Activated naive CD4-positive, alpha-beta T cell treated with anti-CD3 and anti-CD28 coated beads, Interleukin-2, amount 50 U/mL, for 24 hours (primary cell): ENCODE measurements around the gene TRPC4.

Experiments
- H3K27ac Mint-ChIP-seq: one replicate; pipeline ENCODE4 v1.8.0; 2021; ENCODE audit warnings: mild to moderate bottlenecking, mixed read lengths
- H3K27me3 Mint-ChIP-seq: one replicate; pipeline ENCODE4 v1.8.0; 2021; ENCODE audit warnings: mixed read lengths
- H3K36me3 Mint-ChIP-seq: one replicate; pipeline ENCODE4 v1.8.0; 2021; ENCODE audit warnings: mixed read lengths
- H3K4me1 Mint-ChIP-seq: one replicate; pipeline ENCODE4 v1.8.0; 2021; ENCODE audit warnings: mixed read lengths
- H3K4me3 Mint-ChIP-seq: one replicate; pipeline ENCODE4 v1.8.0; 2021; ENCODE audit warnings: mild to moderate bottlenecking, mixed read lengths
- H3K9me3 Mint-ChIP-seq: one replicate; pipeline ENCODE4 v1.8.0; 2021; ENCODE audit warnings: mixed read lengths

TRPC4 gene

GRCh38 chr13:37665420-37665819, 204.2 kb downstream of the TRPC4 start:
- no peak overlapping the region for H3K4me3 Mint-ChIP-seq
- no peaks in the 10 kb centered on the region for H3K4me1 Mint-ChIP-seq
- no peaks in the 10 kb centered on the region for H3K9me3 Mint-ChIP-seq
- no peaks in the 10 kb centered on the region for H3K27me3 Mint-ChIP-seq
- no peak overlapping the region for H3K27ac Mint-ChIP-seq
- no peaks in the 10 kb centered on the region for H3K36me3 Mint-ChIP-seq

GRCh38 chr13:37663724-37664123, 205.8 kb downstream of the TRPC4 start:
- H3K4me1 Mint-ChIP-seq = no peaks in the 10 kb centered on the region
- H3K4me3 Mint-ChIP-seq = no peak overlapping the region
- H3K27me3 Mint-ChIP-seq = no peaks in the 10 kb centered on the region
- H3K27ac Mint-ChIP-seq = no peak overlapping the region
- H3K36me3 Mint-ChIP-seq = no peaks in the 10 kb centered on the region
- no peaks in the 10 kb centered on the region for H3K9me3 Mint-ChIP-seq

GRCh38 chr13:37662624-37663023, 206.9 kb downstream of the TRPC4 start:
- no peaks in the 10 kb centered on the region for H3K36me3 Mint-ChIP-seq
- H3K4me1 Mint-ChIP-seq = no peaks in the 10 kb centered on the region
- no peaks in the 10 kb centered on the region for H3K27me3 Mint-ChIP-seq

GRCh38 chr13:37657956-37658355, 211.6 kb downstream of the TRPC4 start:
- Mint-ChIP-seq H3K9me3 (no peaks in the 10 kb centered on the region), H3K36me3 (no peaks in the 10 kb centered on the region), H3K4me1 (no peaks in the 10 kb centered on the region), H3K27me3 (no peaks in the 10 kb centered on the region), H3K27ac (no peak overlapping the region), H3K4me3 (no peak overlapping the region)

More at GRCh38 chr13:37662624-37663023, 206.9 kb downstream of the TRPC4 start:
- no peak overlapping the region for H3K4me3 Mint-ChIP-seq
- H3K27ac Mint-ChIP-seq = no peak overlapping the region
- no peaks in the 10 kb centered on the region for H3K9me3 Mint-ChIP-seq

- Mint-ChIP-seq H3K27ac (no peak overlapping the region), H3K27me3 (no peaks in the 10 kb centered on the region), H3K4me1 (no peaks in the 10 kb centered on the region), H3K4me3 (no peak overlapping the region), H3K36me3 (no peaks in the 10 kb centered on the region), H3K9me3 (no peaks in the 10 kb centered on the region)
Measured at GRCh38 chr13:37657134-37657533, 212.4 kb downstream of the TRPC4 start.

- no peaks in the 10 kb centered on the region for H3K4me1 Mint-ChIP-seq
- H3K27me3 Mint-ChIP-seq = no peaks in the 10 kb centered on the region
- H3K4me3 Mint-ChIP-seq = no peak overlapping the region
- no peaks in the 10 kb centered on the region for H3K9me3 Mint-ChIP-seq
- no peak overlapping the region for H3K27ac Mint-ChIP-seq
- no peaks in the 10 kb centered on the region for H3K36me3 Mint-ChIP-seq
Measured at GRCh38 chr13:37656247-37656940, 213.2 kb downstream of the TRPC4 start.

- Mint-ChIP-seq H3K27ac (no peak overlapping the region), H3K27me3 (no peaks in the 10 kb centered on the region), H3K36me3 (no peaks in the 10 kb centered on the region), H3K9me3 (no peaks in the 10 kb centered on the region), H3K4me1 (no peaks in the 10 kb centered on the region), H3K4me3 (no peak overlapping the region)
Measured at GRCh38 chr13:37652596-37652995, 217.0 kb downstream of the TRPC4 start.

- Mint-ChIP-seq H3K27me3 (no peaks in the 10 kb centered on the region), H3K36me3 (no peaks in the 10 kb centered on the region), H3K4me3 (no peak overlapping the region), H3K4me1 (no peaks in the 10 kb centered on the region), H3K27ac (no peak overlapping the region), H3K9me3 (no peaks in the 10 kb centered on the region)
Measured at GRCh38 chr13:37651891-37652290, 217.7 kb downstream of the TRPC4 start.

- Mint-ChIP-seq H3K4me3 (no peak overlapping the region), H3K4me1 (no peaks in the 10 kb centered on the region), H3K9me3 (peaks cover 4% of the 10 kb centered on the region), H3K36me3 (no peaks in the 10 kb centered on the region), H3K27ac (no peak overlapping the region), H3K27me3 (no peaks in the 10 kb centered on the region)
Measured at GRCh38 chr13:37648609-37649008, 221.0 kb downstream of the TRPC4 start.

- H3K36me3 Mint-ChIP-seq = no peaks in the 10 kb centered on the region
- no peak overlapping the region for H3K27ac Mint-ChIP-seq
- peaks cover 4% of the 10 kb centered on the region for H3K9me3 Mint-ChIP-seq
- H3K4me1 Mint-ChIP-seq = no peaks in the 10 kb centered on the region
- H3K27me3 Mint-ChIP-seq = no peaks in the 10 kb centered on the region
- H3K4me3 Mint-ChIP-seq = no peak overlapping the region
Measured at GRCh38 chr13:37647031-37647650, 222.4 kb downstream of the TRPC4 start.

- Mint-ChIP-seq H3K9me3 (peaks cover 4% of the 10 kb centered on the region), H3K4me1 (no peaks in the 10 kb centered on the region), H3K4me3 (no peak overlapping the region), H3K27ac (no peak overlapping the region), H3K36me3 (no peaks in the 10 kb centered on the region), H3K27me3 (no peaks in the 10 kb centered on the region)
Measured at GRCh38 chr13:37646531-37646930, 223.0 kb downstream of the TRPC4 start.

- H3K27me3 Mint-ChIP-seq = no peaks in the 10 kb centered on the region
- no peak overlapping the region for H3K4me3 Mint-ChIP-seq
- H3K36me3 Mint-ChIP-seq = no peaks in the 10 kb centered on the region
- H3K27ac Mint-ChIP-seq = no peak overlapping the region
- no peaks in the 10 kb centered on the region for H3K4me1 Mint-ChIP-seq
- peaks cover 4% of the 10 kb centered on the region for H3K9me3 Mint-ChIP-seq
Measured at GRCh38 chr13:37645181-37645740, 224.3 kb downstream of the TRPC4 start.

GRCh38 chr13:37641391-37641790, 228.2 kb downstream of the TRPC4 start:
- H3K4me3 Mint-ChIP-seq = no peak overlapping the region

GRCh38 chr13:37640499-37640898, 229.1 kb downstream of the TRPC4 start:
- H3K27ac Mint-ChIP-seq = no peak overlapping the region
- H3K9me3 Mint-ChIP-seq = peaks cover 3% of the 10 kb centered on the region
- no peaks in the 10 kb centered on the region for H3K27me3 Mint-ChIP-seq
- H3K4me1 Mint-ChIP-seq = no peaks in the 10 kb centered on the region
- H3K4me3 Mint-ChIP-seq = no peak overlapping the region
- H3K36me3 Mint-ChIP-seq = no peaks in the 10 kb centered on the region

More at GRCh38 chr13:37641391-37641790, 228.2 kb downstream of the TRPC4 start:
- Mint-ChIP-seq H3K27ac (no peak overlapping the region), H3K36me3 (no peaks in the 10 kb centered on the region), H3K27me3 (no peaks in the 10 kb centered on the region), H3K9me3 (peaks cover 4% of the 10 kb centered on the region), H3K4me1 (no peaks in the 10 kb centered on the region)

GRCh38 chr13:37636701-37637100, 232.9 kb downstream of the TRPC4 start:
- H3K27ac Mint-ChIP-seq = no peak overlapping the region
- no peaks in the 10 kb centered on the region for H3K27me3 Mint-ChIP-seq
- H3K9me3 Mint-ChIP-seq = no peaks in the 10 kb centered on the region
- H3K36me3 Mint-ChIP-seq = no peaks in the 10 kb centered on the region
- no peaks in the 10 kb centered on the region for H3K4me1 Mint-ChIP-seq
- H3K4me3 Mint-ChIP-seq = no peak overlapping the region

- Mint-ChIP-seq H3K9me3 (no peaks in the 10 kb centered on the region), H3K4me1 (no peaks in the 10 kb centered on the region), H3K27ac (no peak overlapping the region)
Measured at GRCh38 chr13:37632294-37632693, 237.3 kb downstream of the TRPC4 start.

More at GRCh38 chr13:37632294-37632693, 237.3 kb downstream of the TRPC4 start:
- Mint-ChIP-seq H3K4me3 (no peak overlapping the region), H3K36me3 (no peaks in the 10 kb centered on the region), H3K27me3 (no peaks in the 10 kb centered on the region)
